Measurements from ENCODE around the gene ARHGEF16.

ARHGEF16 gene

GRCh38 chr1:3478187-3478586, 23.7 kb downstream of the ARHGEF16 start:
- no peak overlapping the region for H3K27ac ChIP-seq (ENCODE audit: low read depth, low read length)
- peaks cover 0 to 4% (median 2%) of the 10 kb centered on the region in 5 donors for H3K36me3 ChIP-seq (ENCODE audit: control insufficient read depth in 5 of 5, insufficient read depth in 5 of 5, low read length in 5 of 5)
- no peaks in the 10 kb centered on the region for H3K9me3 ChIP-seq (ENCODE audit: control insufficient read depth in 5 of 5, low read length in 5 of 5)
- no peak overlapping the region for H3K9ac ChIP-seq (ENCODE audit: low read length in 5 of 5)
- H3K27me3 ChIP-seq (ENCODE audit: control insufficient read depth in 5 of 5, insufficient read depth in 4 of 5, low read length in 5 of 5) = peaks cover 0 to 6% (median 0%) of the 10 kb centered on the region in 5 donors
- no peak overlapping the region for H3K4me3 ChIP-seq (ENCODE audit: low read depth in 1 of 5, low read length in 5 of 5)
- peaks cover 3 to 31% (median 11%) of the 10 kb centered on the region in 5 donors for H3K4me1 ChIP-seq (ENCODE audit: control insufficient read depth in 5 of 5, insufficient read depth in 5 of 5, low read length in 5 of 5)

DNA sequence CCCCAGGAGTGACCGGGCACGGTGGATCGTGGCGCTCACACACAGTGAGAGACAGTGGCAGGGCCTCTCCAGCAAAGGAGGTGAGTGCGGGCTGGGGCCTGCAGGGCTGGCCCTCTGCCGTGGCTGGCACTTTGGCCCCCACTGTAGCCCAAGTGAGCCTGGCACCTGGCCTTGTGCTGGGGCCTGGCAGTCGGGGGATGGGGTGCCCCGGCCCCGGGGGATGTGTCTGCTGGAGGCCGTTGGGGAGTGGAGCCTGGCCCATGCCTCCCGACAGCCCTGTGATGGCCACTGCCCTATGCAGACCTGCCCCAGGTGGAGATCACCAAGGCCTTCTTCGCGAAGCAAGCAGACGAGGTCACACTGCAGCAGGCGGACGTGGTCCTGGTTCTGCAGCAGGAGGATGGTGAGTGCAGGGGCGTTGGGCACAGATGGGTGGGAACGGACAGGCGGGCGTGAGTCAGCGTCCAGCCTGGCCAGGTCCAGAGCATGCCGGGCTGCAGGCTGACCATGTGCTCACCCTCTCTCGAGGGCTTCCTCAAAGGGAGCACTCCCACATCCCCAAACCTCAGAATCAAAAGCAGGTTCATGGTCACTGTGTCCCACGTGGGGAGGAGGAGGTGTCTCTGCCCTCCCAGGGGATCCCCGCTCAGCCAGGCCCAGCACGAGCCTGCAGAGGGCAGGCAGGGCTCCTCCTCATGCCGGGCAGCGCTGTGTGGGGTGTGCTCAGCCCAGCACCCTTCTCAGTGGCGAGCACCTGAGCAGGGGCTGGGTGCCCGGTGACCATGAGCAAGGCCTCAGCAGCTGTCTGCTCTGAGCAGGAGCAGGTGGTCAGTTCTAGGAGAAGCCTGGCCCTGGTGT, 25.3 kb downstream of the ARHGEF16 start:
- Histone ChIP-seq H3K27ac (ENCODE audit: low read depth, low read length) (no peak overlapping the region), H3K36me3 (ENCODE audit: control insufficient read depth in 5 of 5, insufficient read depth in 5 of 5, low read length in 5 of 5) (peaks cover 0 to 2% (median 0%) of the 10 kb centered on the region in 5 donors)

DNA sequence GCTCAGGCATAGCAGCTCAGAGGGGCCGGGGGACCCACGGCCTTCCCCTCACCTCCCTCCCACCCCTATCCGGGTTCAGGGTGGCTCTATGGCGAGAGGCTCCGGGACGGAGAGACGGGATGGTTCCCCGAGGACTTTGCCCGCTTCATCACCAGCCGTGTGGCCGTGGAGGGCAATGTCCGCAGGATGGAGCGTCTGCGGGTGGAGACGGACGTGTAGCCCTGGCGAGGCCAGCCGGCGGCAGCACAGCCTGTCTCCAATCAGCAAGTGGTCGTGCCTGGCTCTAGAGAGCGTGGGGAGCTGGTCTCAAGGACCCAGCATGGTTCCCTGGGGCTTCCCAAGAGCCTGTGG, 25.9 kb downstream of the ARHGEF16 start:
- Histone ChIP-seq H3K9me3 (ENCODE audit: control insufficient read depth in 5 of 5, low read length in 5 of 5) (no peaks in the 10 kb centered on the region), H3K27ac (ENCODE audit: low read depth, low read length) (no peak overlapping the region), H3K27me3 (ENCODE audit: control insufficient read depth in 5 of 5, insufficient read depth in 4 of 5, low read length in 5 of 5) (peaks cover 0 to 6% (median 0%) of the 10 kb centered on the region in 5 donors), H3K36me3 (ENCODE audit: control insufficient read depth in 5 of 5, insufficient read depth in 5 of 5, low read length in 5 of 5) (peaks cover 0 to 2% (median 0%) of the 10 kb centered on the region in 5 donors), H3K9ac (ENCODE audit: low read length in 5 of 5) (no peak overlapping the region), H3K4me3 (ENCODE audit: low read depth in 1 of 5, low read length in 5 of 5) (no peak overlapping the region), H3K4me1 (ENCODE audit: control insufficient read depth in 5 of 5, insufficient read depth in 5 of 5, low read length in 5 of 5) (peaks cover 0 to 17% (median 0%) of the 10 kb centered on the region in 5 donors)

More for the DNA sequence above, 25.3 kb downstream of the ARHGEF16 start:
- Histone ChIP-seq H3K4me3 (ENCODE audit: low read depth in 1 of 5, low read length in 5 of 5) (no peak overlapping the region), H3K9me3 (ENCODE audit: control insufficient read depth in 5 of 5, low read length in 5 of 5) (no peaks in the 10 kb centered on the region), H3K9ac (ENCODE audit: low read length in 5 of 5) (no peak overlapping the region), H3K4me1 (ENCODE audit: control insufficient read depth in 5 of 5, insufficient read depth in 5 of 5, low read length in 5 of 5) (peaks cover 0 to 17% (median 0%) of the 10 kb centered on the region in 5 donors), H3K27me3 (ENCODE audit: control insufficient read depth in 5 of 5, insufficient read depth in 4 of 5, low read length in 5 of 5) (peaks cover 0 to 6% (median 0%) of the 10 kb centered on the region in 5 donors)

- H3K9ac ChIP-seq (ENCODE audit: low read length in 5 of 5) = no peak overlapping the region
- no peak overlapping the region for H3K27ac ChIP-seq (ENCODE audit: low read depth, low read length)
- no peaks in the 10 kb centered on the region for H3K9me3 ChIP-seq (ENCODE audit: control insufficient read depth in 5 of 5, low read length in 5 of 5)
- peaks cover 0 to 2% (median 0%) of the 10 kb centered on the region in 5 donors for H3K36me3 ChIP-seq (ENCODE audit: control insufficient read depth in 5 of 5, insufficient read depth in 5 of 5, low read length in 5 of 5)
- peaks cover 0 to 6% (median 0%) of the 10 kb centered on the region in 5 donors for H3K27me3 ChIP-seq (ENCODE audit: control insufficient read depth in 5 of 5, insufficient read depth in 4 of 5, low read length in 5 of 5)
- H3K4me1 ChIP-seq (ENCODE audit: control insufficient read depth in 5 of 5, insufficient read depth in 5 of 5, low read length in 5 of 5) = peaks cover 0 to 17% (median 0%) of the 10 kb centered on the region in 5 donors
- H3K4me3 ChIP-seq (ENCODE audit: low read depth in 1 of 5, low read length in 5 of 5) = no peak overlapping the region
Measured at GRCh38 chr1:3481046-3481445, 26.6 kb downstream of the ARHGEF16 start.

DNA sequence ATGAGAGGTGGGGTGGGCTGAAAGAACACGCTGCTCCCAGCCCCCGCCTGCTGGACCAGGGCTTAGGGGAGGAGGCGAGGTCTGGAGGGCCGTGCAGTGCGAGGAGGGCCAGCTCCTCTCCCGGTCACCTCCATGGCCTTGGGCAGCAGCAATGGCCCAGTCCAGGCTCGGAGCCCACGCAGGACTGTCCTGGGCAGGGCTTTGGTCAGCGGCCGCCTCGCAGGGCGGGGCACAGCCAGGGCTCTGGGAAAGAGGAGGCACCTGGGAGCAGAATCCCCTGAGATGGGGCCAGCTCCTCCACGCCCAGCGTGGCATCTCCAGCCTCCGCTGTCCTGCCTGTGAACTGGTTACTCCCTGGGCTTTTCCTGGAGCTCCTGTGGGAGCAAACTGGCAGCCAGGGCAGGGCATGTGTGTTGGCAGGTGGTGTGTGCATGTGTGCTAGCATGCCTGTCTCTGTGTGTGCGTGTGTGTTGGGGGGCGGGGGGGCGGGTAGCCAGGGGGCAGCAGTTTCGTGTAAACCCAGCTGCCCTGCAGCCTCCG, 27.4 kb downstream of the ARHGEF16 start:
- H3K27ac ChIP-seq (ENCODE audit: low read depth, low read length) = no peak overlapping the region
- no peaks in the 10 kb centered on the region for H3K9me3 ChIP-seq (ENCODE audit: control insufficient read depth in 5 of 5, low read length in 5 of 5)
- H3K9ac ChIP-seq (ENCODE audit: low read length in 5 of 5) = no peak overlapping the region
- no peak overlapping the region for H3K4me3 ChIP-seq (ENCODE audit: low read depth in 1 of 5, low read length in 5 of 5)
- H3K36me3 ChIP-seq (ENCODE audit: control insufficient read depth in 5 of 5, insufficient read depth in 5 of 5, low read length in 5 of 5) = peaks cover 0 to 2% (median 0%) of the 10 kb centered on the region in 5 donors
- peaks cover 0 to 6% (median 0%) of the 10 kb centered on the region in 5 donors for H3K27me3 ChIP-seq (ENCODE audit: control insufficient read depth in 5 of 5, insufficient read depth in 4 of 5, low read length in 5 of 5)
- peaks cover 0 to 17% (median 0%) of the 10 kb centered on the region in 5 donors for H3K4me1 ChIP-seq (ENCODE audit: control insufficient read depth in 5 of 5, insufficient read depth in 5 of 5, low read length in 5 of 5)

GRCh38 chr1:3482378-3482849, 27.9 kb downstream of the ARHGEF16 start:
- Histone ChIP-seq H3K27me3 (ENCODE audit: control insufficient read depth in 5 of 5, insufficient read depth in 4 of 5, low read length in 5 of 5) (peaks cover 0 to 6% (median 0%) of the 10 kb centered on the region in 5 donors), H3K4me1 (ENCODE audit: control insufficient read depth in 5 of 5, insufficient read depth in 5 of 5, low read length in 5 of 5) (peaks cover 0 to 17% (median 0%) of the 10 kb centered on the region in 5 donors), H3K36me3 (ENCODE audit: control insufficient read depth in 5 of 5, insufficient read depth in 5 of 5, low read length in 5 of 5) (peaks cover 0 to 2% (median 0%) of the 10 kb centered on the region in 5 donors), H3K9me3 (ENCODE audit: control insufficient read depth in 5 of 5, low read length in 5 of 5) (no peaks in the 10 kb centered on the region), H3K9ac (ENCODE audit: low read length in 5 of 5) (no peak overlapping the region), H3K27ac (ENCODE audit: low read depth, low read length) (no peak overlapping the region), H3K4me3 (ENCODE audit: low read depth in 1 of 5, low read length in 5 of 5) (no peak overlapping the region)

GRCh38 chr1:3483380-3483779, 28.9 kb downstream of the ARHGEF16 start:
- Histone ChIP-seq H3K27me3 (ENCODE audit: control insufficient read depth in 5 of 5, insufficient read depth in 4 of 5, low read length in 5 of 5) (peaks cover 0 to 6% (median 0%) of the 10 kb centered on the region in 5 donors), H3K9ac (ENCODE audit: low read length in 5 of 5) (no peak overlapping the region), H3K4me1 (ENCODE audit: control insufficient read depth in 5 of 5, insufficient read depth in 5 of 5, low read length in 5 of 5) (peaks cover 0 to 17% (median 0%) of the 10 kb centered on the region in 5 donors), H3K9me3 (ENCODE audit: control insufficient read depth in 5 of 5, low read length in 5 of 5) (peaks cover 0 to 5% (median 3%) of the 10 kb centered on the region in 5 donors), H3K4me3 (ENCODE audit: low read depth in 1 of 5, low read length in 5 of 5) (no peak overlapping the region), H3K27ac (ENCODE audit: low read depth, low read length) (no peak overlapping the region), H3K36me3 (ENCODE audit: control insufficient read depth in 5 of 5, insufficient read depth in 5 of 5, low read length in 5 of 5) (no peaks in the 10 kb centered on the region)

DNA sequence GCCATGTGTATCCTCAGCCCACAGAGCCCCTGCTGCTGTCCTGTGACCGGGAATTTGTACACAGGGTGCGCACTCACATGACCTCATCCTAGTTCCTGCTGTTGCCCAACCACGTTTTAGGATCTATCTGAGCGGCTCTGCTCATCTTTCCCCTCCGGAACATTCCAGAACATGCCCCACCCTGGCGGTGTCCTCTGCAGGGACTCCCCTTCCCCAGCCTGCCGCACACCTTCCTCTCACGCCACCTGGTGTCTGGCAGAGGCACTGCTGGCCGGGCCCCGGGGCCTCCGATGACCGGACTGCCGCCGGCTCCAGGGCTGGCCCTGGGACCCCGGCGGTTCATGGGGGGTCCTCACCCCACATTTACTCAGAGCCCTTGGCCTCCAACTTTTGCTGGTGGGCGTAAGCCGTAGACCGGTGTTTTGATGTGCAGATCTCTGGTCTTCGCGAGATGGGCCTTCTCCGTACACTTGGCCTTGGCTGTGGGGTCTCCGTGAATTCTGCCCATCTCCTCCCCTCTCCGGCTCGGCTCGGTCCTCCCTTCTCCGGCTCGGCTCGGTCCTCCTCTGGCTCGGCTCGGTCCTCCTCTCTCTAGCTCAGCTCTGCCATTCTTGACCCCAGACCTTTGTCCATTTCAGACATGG, 29.5 kb downstream of the ARHGEF16 start:
- Histone ChIP-seq H3K4me3 (ENCODE audit: low read depth in 1 of 5, low read length in 5 of 5) (no peak overlapping the region), H3K27ac (ENCODE audit: low read depth, low read length) (no peak overlapping the region), H3K27me3 (ENCODE audit: control insufficient read depth in 5 of 5, insufficient read depth in 4 of 5, low read length in 5 of 5) (peaks cover 0 to 6% (median 0%) of the 10 kb centered on the region in 5 donors), H3K9ac (ENCODE audit: low read length in 5 of 5) (no peak overlapping the region), H3K9me3 (ENCODE audit: control insufficient read depth in 5 of 5, low read length in 5 of 5) (peaks cover 0 to 6% (median 5%) of the 10 kb centered on the region in 5 donors), H3K36me3 (ENCODE audit: control insufficient read depth in 5 of 5, insufficient read depth in 5 of 5, low read length in 5 of 5) (peaks cover 0 to 2% (median 0%) of the 10 kb centered on the region in 5 donors), H3K4me1 (ENCODE audit: control insufficient read depth in 5 of 5, insufficient read depth in 5 of 5, low read length in 5 of 5) (peaks cover 0 to 17% (median 0%) of the 10 kb centered on the region in 5 donors)

DNA sequence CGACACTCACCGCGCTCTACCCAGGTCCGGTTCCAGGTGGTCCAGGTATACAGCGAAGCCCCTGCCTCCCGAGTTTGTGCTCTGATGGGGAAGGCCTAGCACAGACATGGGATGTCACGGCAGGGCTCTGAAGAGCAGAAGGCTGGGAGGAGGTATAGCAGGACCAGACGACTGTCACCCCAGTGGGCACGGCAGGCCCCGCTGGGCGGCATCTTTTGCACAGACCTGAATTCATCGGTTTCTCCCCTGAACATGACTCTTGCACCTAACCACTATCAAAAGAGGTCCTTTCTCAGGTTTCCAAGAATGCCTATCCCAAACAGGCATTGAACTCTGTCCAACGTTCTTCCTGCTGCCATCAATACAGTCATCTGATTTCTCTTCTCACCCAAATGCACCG, 30.6 kb downstream of the ARHGEF16 start:
- Histone ChIP-seq H3K9me3 (ENCODE audit: control insufficient read depth in 5 of 5, low read length in 5 of 5) (peaks cover 0 to 10% (median 5%) of the 10 kb centered on the region in 5 donors), H3K4me1 (ENCODE audit: control insufficient read depth in 5 of 5, insufficient read depth in 5 of 5, low read length in 5 of 5) (peaks cover 0 to 12% (median 0%) of the 10 kb centered on the region in 5 donors), H3K27ac (ENCODE audit: low read depth, low read length) (no peak overlapping the region), H3K36me3 (ENCODE audit: control insufficient read depth in 5 of 5, insufficient read depth in 5 of 5, low read length in 5 of 5) (peaks cover 0 to 5% (median 2%) of the 10 kb centered on the region in 5 donors), H3K4me3 (ENCODE audit: low read depth in 1 of 5, low read length in 5 of 5) (no peak overlapping the region), H3K27me3 (ENCODE audit: control insufficient read depth in 5 of 5, insufficient read depth in 4 of 5, low read length in 5 of 5) (peaks cover 0 to 6% (median 0%) of the 10 kb centered on the region in 5 donors), H3K9ac (ENCODE audit: low read length in 5 of 5) (no peak overlapping the region)

Data from subcutaneous abdominal adipose tissue (tissue), 5 donors.